ENCODE results near the gene LENG1.

Gene LENG1

GRCh38 chr19:54114340-54115108 lies 45.0 kb downstream of the LENG1 start:
- DNase-seq (ENCODE audit: low read depth in 2 of 3, low spot score in 2 of 3) = no peak

DNA sequence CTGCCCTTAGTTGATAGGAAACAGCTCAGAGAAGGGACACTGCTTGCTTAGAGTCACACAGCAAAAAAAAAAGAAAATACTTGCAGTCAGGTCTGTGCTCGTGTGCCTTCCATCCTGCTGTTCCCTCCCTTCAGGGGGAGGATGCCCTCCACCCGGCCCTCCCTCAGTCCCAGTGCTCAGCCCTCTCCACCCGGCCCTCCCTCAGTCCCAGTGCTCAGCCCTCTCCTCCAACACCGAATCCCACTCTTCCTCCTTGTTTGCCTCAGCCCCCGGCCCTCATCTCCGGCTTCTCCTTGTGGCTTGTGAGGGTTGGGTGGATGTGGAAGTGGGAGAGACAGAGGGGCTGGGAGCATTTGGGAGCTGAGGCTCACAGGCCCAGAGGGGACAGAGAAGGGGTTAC lies 49.9 kb downstream of the LENG1 start:
- DNase-seq (ENCODE audit: low read depth in 2 of 3, low spot score in 2 of 3) = no peak

DNA sequence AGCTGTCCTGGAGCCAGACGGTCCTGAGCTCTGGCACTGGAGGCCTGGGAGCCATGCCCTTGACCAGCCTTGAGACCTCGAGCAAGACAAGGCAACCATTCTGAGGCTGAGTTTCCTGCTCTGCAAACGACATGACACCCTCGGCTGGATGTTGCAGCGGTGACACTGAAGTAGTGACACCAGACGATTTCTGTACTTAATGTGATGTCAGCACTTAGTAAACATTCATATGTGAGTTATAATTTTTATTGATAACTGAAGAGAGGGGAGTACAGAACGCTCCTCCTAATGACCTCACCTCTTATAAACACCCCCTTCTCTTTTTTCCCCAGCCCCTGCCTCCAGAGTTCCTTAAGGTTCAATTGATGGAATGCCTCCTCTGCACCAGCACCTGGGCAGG lies 51.0 kb downstream of the LENG1 start:
- no peak for DNase-seq (ENCODE audit: low read depth in 2 of 3, low spot score in 2 of 3)

DNA sequence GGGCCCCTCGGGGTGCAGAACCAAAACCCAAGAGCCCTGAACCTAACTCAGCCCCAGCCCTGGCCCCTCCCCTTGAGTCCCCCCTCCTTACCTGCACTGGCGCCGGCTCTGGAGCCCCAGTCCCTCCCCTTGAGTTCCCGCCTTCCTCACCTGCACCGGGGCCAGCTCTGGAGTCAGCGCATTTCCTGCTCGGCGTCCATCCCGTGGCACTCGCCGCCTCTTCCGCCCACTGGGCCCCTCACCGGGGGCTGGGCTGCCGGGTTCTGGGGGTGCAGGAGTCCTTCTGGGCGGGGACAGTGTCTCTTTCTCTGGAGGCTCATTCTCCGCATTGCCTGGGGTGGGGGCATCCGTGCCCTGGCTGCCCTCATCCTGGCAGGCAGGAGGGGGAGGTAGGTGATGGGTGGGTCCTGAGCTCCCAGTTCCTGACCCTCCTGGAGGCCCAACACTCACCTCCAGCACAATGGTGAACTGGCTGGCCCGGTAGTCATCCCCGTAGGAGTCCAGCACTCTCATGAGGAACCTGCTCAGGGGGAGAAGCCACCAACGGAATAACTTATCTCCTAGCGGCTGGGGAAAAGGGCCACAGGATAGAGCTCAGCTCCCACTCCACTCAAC lies 51.5 kb downstream of the LENG1 start:
- no peak for DNase-seq (ENCODE audit: low read depth in 2 of 3, low spot score in 2 of 3)

- no peak for DNase-seq (ENCODE audit: low read depth in 2 of 3, low spot score in 2 of 3)
These were observed 52.8 kb downstream of the LENG1 start for GRCh38 chr19:54106716-54107115.

DNA sequence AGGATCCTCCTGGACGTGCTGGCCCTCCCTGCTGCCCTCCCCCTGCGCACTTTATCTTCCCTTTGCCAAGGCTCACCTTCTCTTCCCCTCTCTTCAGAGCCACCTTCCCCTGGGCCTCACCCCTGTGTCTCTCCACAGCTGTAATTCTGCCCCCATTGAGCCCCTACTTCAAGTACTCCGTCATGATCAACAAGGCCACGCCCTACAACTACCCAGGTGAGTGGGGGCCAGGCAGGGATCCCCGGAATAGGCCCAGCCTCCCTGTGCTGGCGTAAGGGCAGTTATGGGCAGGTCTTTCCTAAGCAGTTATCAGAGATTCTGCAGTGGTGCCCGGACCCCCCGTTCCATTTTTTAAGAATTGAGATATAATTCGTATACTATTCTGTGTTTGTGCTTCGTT lies 53.7 kb downstream of the LENG1 start:
- DNase-seq (ENCODE audit: low read depth in 2 of 3, low spot score in 2 of 3) = no peak

Measured in activated CD8-positive, alpha-beta memory T cell treated with anti-CD3 and anti-CD28 coated beads for 48 hours (primary cell).